ENCODE measurements around the gene SPDEF.

The SPDEF gene

DNA sequence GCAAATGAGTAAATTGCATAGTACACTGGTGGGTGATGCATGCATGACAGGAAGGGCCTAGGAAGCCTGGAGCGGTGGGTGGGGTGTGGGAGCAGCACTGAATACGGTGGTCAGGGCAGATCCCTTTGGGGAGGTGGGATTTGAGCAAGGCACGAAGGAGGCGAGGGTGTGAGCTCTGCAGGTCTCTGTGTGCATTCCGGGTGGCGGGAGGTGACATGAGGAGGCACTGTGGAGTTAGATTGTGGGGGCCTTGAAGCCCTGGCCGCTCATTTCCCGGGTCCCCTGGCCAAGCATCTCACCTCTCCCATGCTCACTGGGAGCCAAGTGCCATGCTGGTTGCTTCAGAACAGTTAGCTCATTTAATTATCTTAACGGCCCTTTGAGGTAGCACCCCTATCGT, 6.2 kb upstream of the SPDEF start:
- DNase-seq = no peak

DNA sequence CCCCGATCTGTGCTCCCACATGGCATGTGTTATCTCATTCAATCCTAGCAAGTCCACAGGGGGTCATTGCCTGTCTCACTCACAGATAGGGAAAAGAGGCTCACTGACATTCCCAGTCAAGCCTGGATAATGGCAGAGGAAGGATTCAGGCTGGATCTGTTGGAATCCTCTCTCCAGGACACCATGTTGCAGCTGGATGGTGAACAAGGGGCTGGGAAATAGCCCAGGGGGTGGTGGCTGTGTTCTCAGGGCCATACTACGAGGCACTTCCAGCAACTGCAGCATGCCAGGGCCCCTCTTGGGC, 5.0 kb upstream of the SPDEF start:
- no peak for DNase-seq

DNA sequence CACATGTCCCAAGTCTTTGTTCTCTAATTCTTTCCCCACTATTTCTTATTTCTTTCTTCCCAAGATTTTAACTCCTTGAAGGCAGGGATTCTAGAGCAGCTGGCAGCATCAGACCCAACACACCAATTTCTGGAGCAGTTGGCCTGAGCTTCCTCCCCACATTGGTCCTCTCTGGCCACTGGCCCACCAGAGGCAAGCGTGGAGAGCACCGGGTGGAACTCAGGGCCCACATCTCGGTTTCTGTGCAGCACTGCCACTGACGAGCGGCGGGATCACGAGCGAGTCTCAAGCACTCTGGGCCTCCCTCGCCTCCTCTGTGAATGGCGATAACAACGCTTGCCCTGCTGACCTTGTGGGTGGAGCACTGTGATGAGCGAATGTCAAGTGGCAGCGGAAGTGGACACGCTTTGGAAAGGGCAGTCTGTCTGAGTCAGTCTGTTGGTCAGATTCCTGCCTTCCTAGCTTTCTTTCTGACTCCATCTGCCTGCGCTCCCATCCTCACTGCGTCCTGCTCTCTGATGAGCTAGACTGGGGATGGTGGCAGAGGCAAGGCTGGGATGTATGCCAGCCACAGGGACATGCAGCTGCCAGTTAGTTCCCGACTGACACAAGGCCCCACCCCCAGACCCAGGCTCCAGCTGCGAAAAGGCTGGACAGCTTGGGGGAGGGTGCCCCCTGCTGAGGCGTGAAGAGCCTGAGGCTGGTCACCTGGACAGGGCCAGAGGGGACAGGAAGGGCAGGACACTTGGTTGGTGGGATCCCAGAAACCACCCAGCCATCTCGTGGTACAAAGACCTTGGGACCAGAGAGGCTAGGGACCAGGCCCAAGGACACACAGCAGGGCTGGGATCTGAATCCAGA, 4.5 kb upstream of the SPDEF start:
- peak; percentile 85 to 90 for DNase-seq

DNA sequence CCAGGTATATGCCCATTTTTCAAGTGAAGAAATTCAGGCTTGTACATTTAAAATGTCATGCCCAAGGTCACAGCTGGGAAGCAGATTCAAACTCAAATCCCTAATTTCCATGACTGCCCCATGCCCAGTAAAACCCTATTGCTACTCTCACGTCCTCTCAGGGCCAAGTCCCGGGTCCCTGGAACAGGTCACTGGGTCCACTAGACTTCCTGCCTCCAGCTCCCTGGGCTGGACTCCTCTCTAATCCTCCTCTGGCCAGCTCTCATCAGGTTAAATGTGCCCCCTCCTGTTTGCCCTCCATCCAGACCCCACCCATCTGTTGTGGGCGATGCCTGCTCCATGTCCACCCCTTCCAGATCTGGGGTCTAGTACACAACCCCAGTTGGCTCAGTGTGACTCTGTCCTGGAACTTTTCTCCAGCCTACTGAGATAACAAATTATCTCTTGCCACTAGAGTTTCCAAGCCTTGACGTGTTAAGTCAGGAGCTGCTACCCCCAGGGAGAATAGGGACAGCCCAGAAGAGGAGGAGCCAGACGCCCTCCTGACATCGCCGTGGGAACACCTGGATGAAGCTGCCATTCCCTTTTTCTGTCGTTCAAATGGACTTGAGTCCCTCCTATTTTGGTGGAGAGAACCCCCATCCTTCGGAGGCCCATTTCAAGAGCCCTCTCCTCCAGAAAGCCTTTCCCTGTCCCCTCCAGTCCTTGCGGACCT, 3.7 kb upstream of the SPDEF start:
- DNase-seq = peak in 1 of 2 experiments; percentile 19

DNA sequence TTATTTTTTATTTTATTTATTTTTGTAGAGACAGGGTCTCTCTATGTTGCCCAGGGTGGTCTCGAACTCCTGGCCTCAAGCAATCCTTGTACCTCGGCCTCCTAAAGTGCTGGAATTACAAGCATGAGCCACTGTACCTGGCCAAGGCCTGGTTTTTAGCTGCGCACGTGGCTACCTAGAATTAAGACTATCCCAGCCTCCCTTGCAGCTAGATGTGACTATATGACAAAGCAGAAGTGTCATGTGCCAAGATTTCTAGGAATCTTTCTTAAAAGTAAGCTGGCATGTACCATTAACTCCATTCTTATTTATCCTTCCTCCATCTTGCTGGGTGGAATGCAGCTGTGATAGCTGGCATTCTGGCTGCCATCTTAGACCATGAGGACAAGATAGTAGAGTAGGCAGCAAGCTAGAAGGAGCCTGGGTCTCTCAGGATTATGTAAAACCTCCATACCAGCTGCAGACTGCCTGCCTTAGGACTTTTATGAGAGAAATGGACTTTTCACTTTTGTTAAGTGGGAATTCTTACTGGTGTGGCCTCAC, 2.1 kb upstream of the SPDEF start:
- DNase-seq = no peak

DNA sequence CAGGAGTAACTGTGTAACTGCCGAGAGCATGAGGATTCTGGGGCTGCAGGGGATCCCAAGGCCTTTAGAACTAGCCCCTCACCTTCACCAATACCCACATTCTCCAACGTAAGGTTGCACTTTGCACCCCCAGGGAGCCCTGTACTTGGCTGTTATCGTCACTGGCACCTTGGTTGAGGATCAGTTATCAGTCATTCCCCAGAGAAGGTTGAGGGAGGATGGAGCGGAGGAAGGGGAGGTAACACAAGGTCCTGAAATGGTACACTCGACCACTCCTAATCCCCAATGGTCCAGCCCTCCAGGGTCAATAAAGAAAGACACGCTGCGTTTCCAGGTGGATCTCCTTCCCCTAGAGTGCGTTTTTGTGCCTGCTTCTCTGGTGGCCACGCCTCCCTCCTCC, 1.1 kb upstream of the SPDEF start:
- no peak for DNase-seq

DNA sequence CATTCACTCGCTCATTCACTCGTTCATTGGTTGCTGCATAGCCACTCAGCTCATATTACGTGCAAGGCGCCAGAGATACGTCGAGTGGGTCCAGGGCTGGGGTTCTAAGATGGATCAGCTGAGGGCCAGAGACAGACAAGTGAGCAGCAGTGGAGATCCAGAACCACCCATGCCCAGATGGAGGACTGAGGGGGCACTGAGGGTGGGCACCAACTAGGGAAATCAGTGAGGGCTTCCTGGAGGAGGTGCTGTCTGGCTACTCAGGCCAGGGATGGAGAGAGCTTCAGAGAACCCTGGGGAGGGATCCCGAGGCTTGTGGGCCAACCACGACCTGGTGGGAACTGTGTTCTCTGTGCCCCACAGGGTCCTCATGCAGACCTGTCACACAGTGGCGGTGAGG, 364 bp upstream of the SPDEF start:
- no peak for DNase-seq

DNA sequence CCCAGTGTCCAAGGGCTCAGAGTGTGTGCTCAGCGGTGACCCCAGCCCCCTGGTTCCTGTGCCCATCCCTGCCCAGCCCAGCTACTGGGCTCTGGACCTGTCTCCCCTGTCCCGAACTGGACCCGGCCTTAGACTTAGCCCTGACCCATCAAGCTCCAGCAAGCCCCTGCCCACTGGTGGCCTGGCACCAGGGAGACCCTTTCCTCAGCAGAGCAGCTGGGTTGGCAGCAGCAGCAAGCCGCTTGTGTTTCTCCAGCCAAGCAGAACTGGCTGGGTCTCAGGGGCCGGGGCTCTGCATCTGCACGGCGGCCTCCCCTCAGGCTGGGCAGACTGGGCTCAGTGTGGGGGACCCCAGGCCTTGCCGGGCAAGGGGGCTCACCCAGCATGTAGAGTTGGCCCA, 801 bp downstream of the SPDEF start:
- DNase-seq = no peak

DNA sequence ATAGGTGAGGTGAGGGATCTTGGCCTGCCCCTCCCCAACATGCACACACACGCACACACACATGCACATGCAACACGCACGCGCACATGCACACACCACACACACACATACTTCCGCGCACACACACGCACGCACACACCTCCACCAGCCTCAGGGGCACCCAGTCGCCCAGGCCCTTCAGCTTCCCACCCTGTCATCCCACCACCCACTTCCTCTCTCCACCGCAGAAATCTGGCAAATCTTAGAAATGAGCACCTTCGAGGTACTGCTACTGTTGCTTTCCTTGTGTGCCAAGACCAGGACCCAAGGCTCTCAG, 1.2 kb downstream of the SPDEF start:
- DNase-seq = no peak

DNA sequence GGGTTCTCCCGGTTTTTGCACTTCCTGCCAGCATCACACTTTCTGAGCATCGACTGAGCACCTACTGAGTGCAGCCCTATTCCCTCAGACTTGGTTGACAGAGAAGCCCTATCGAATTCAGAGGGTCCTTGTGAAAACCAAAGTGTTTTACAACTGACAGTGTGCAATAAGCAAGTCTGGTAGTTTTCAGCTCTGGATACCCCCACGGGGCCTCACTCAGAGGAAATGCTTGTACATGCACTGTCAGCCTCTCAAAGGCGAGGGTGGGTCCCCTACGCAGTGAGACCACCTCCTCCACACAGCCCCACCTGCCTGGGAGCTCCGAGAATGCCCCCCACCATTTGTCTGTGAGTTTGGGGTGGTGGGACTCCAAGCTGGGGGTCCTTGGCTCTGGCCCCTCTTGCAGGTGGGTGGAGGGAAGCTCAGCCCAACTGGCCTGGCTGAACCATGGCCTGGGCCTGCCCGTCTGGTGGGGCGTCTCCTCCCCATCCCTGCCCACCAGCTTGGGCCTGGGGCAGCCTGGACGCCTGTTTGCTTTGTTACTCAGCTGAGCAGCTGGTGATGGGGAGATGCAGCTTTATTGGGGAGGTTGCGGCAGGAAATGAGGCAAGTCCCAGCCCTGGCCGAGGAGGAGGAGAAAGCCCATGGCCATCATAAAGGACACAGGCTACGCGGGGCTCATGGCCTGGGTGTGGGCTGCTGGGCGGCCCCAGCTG, 1.7 kb downstream of the SPDEF start:
- no peak for DNase-seq

DNA sequence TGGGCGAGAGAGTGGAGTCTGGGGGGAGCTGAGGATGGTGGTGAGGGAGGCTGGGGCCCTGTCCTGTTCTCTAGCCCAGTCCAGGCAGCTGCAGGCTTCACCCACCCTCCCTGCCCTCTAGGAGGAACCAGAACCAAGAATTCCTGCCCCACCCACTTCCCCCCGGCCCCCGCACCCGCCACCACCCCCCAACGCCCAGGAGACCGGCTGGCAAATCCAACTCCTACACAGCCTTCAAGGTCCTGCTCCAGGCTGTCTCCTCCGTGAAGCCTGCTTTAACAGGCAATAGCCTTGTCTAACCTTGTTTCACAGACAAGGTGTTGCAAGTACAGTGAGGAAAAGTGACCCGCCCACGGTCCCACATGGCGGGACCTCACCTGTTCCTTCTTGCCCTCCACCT, 2.4 kb downstream of the SPDEF start:
- DNase-seq = no peak

DNA sequence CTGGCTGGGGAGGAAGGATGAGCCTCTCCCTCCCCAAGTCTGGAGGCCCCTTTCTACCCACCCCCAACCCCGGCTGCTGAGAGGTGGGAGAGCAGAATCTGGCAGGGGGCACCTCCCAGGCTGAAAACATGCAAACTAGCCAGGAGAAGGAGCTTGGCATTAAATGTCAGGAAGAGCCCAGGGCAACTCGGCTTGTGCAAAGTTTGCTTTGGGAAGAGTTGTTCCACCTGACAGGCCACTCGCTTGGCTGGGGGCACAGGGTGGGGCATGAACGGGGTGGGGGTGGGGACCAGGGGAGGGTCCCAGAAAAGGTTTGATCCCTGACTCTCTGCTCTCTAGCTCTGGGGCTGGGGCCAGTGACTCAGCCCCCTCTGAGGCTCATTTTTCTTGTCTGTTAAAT, 3.0 kb downstream of the SPDEF start:
- DNase-seq = no peak

DNA sequence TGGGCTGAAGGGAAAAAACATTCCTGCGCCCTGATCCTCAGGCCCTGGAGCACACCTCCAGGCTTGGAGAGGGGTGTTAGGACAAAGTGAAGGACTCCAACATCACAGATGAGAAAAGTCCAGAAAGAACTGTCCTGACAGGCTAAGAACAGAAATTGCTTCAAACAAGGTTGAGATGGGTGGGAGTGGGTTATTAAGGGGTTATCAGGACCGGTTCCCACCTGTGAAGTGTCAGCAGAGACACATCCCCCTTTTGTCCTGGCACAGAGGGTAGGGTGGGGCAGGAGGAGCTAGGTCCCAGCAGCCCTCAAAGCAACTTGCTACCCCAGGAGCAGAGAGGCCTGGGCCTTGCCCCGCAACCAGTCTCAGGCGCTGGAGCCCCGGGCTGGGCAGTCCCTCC, 3.5 kb downstream of the SPDEF start:
- no peak for DNase-seq

DNA sequence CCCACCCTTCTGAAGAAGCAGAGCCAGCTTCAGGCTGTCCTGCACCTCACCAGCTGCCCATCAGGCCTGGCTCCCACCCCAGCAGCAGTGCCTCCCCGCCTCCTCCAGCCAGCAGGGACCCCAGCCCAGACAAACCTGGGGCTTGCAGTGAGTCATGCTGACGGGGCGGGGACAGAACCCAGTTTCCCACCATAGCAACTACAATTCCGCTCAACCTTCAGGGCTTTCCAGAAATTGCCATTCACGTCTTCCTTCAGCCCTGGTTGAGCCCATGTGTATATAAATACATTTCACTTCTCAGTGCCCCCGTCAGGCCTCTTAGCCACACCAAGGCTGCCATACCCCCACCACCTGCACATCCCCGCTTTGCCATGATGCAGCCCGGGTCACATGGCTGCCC, 4.4 kb downstream of the SPDEF start:
- DNase-seq = no peak

DNA sequence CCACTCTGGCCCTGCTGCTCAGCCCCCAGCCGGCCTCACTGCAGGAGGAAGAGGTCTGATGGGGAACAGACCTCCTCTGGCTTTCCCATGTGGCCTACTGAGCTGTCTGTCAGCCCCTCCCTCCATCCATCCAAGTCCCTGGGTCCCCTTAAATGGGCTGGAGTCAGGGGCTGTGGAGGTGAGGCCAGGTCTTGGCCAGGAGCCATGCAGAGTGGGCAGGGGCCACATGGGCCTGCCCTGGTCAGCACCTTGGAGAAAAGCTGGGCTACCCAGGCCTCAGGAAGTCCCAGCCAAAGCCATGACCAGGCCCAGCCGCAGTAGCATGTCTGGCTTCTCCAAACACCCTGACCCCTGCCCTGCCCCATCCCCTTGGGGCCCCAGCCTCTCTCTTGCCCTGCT, 6.3 kb downstream of the SPDEF start:
- no peak for DNase-seq

DNA sequence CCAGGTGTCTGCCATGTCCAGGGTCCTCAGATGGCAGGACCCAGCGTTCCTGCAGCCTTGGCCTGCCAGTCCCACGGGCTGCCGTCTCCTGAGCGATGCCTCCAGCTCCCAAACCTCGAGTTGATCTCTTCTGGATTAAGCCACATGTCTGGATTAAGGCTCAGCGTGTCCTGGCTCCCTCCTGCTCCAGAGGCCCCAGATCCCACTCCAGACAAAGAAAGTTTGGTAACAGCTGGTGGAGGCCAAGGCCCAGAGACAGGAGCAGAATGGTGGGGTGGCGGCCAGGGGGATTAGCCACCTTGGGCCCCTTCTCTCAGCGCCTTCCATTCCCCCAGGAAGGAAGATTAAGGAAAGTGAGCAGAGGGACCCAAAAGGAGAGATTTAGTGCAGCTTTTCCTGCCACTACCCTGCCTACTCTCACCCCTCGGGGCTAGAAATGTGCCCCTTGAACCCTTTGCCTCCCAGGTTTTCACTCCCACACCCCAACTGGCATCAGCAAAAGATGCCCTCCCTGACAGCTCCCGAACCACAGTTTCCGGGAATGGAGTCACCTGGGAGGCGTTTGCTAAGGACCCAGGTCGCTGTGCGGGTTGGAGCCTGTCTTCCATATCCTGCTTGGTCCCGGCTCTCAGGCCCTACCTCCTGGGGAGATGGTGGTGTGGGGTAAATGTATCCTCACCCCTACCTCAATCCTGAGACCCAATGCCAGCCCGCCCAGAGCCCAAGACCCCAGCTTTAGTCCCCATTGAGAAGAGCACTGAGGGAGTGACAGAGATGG, 6.9 kb downstream of the SPDEF start:
- no peak for DNase-seq

DNA sequence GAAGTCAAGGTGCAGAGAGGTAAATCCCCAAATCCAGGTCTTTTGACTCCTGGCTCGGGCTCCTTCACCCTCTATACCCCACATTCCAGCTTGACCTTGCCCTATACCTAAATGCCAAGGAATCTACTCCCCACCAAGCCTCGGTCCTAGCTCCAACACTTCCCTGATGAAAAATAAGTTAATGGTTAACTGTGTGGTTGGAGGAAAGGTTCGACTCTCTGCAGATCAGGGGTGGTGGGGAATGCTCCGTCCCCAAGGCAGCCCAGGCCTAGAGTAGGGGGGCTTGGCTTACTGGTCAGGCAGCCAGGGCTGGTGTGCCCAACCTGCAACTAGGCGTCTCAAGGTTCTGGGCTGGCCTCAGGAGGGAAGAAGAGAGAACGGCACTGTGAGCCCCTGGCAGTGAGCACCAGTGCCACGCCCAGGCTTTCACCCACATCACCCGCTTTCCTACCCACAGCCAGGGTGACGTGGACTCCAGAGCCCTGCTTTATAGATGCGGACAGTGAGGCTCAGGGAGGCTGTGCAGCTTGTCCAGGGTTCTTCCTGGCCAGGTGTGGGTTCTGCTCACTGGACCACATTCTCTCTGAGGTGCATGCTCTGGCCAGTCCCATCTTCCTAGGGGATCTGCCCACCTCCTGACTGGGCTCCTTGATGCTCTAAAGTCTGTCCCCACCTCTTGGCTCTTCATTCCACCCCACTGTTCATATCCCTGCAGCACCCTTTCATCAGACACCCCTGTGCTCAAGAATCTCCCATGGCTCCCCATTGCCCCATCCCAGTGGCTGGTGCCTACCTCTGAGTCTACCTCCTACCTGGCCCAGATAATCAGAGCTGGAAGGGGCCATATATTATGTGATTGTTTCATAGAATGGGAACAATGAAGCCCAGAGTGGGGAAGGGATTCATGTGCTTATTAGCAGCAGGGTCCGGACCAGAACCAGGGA, 8.2 kb downstream of the SPDEF start:
- no peak for DNase-seq

DNA sequence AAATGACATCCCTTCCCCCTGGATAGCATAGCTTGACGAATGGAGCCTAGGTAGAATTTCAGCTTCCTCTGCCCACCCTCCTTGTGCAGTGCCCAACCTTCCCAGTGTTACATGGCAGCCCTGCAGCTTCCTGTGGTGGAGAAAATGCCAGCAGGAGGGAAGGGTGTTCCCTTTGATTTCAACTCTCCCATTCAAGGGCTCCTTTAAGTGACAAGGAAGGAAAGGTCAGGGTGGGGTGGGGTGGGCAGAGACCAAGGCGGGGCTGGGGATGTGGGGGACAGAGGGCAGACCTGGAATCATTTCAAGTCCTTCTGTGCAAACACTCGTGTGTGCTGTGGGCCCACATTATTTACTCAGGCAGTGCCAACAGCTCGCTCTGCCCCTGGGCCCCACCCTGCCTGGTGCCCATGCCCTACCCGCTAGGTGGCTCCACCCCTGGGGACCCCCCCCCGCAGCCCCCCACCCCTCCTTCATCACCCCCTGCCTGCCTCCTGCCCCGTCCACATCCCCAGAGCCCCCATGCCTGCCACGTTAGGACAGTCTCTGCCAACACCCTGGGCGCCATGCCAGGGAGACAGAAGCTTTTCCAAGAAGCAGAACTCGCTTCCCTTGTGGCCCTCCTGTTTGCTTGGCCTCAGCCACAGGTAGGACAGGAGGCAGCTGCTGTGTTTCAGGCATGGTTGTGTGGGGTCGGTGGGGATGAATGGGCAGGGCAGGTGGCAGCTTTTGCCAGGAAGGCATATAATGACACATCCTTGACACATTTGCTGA, 9.4 kb downstream of the SPDEF start:
- DNase-seq = peak; percentile 34 to 74

DNA sequence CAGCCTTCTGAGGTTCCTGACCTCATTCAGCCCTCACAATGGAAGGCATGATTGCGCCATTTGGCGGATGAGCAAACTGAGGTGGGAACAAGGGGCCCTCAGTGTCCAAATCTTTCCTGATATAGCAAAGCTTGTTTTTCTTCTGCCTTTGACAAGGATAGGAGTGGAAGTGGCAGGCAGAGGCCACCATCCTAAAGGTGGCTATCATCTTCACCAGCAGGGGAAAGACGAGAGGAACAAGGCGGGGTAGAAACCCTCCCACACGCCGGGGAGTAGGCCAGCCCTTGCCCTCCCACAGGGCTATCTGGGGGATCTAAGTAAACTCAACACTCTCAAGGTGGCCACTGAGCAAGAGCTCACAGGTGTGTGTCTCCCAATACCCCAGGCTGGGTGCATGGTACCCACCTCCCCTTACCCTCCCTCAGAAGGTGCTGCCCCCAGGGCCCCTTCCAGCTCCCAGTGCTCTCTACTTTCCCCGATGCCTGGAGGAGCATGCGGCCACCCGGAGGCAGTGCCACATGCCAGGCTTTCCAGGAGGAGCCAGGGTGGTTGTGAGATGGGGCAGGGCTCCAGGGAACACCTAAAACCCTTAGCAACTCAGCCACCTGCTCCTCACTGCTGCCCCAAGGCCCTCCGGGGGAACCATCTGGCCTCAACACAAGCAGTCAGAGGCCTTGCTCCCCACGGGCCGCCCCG, 11.2 kb downstream of the SPDEF start:
- DNase-seq = no peak

DNA sequence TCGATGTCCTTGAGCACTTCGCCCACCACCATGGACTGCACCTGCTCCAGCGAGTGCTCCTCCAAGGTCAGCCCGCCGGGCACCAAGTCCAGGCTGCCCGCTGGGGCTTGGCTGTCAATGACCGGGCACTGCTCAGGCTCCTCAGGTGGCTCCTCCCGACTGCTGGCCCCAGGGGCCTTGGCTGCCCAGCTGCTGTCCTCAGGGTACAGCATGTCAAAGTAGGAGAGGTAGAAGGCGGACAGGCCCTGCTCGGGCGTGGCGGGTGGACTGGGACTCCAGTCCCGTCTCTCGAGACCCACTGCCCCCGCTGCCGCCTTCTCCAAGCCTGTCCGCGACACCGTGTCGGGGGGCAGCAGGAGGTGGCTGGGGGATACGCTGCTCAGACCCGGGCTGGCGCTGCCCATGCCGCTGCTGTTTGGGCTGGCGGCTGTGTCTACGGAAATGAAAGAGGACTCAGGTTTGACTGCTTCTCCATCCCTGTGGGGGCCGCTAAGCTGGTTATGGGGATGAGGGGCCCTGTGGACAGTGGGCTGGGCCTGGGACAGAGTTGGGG, 12.0 kb downstream of the SPDEF start:
- DNase-seq = no peak

All from SHP77 (cell line).